ENCODE measurements around the gene MAP4K5. TPM values are rescaled to one million over a fixed set of nuclear protein-coding genes. Genes with fewer than 3 reads are reported as not detected.

The MAP4K5 gene
- total and polyA plus RNA-seq, 2 of the 4 experiments (the other 2 are of a cell fraction): 33.1 to 46.1 TPM

DNA sequence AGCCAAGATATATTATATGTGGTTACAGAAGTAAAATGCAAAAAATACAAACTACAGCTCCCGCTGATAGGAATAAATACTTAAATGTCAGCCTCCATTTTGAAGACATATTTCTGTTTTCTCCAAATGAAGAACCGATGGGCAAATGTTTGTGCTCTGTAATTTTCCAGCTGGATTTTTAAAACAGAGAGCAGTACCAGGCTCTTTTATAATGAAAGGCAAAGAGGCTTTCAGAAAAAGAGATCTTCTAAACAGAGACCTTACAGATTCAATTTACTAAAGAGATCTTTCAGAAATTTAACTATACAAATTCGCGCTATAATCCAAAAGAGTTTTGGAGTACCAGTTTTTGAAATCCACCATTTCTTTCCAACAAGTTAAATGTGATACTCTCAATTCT is 19.9 kb downstream of the MAP4K5 start:
- Histone ChIP-seq H3K4me3 (ENCODE audit: insufficient read depth, low read depth, low read length) (no peak overlapping the region), H2AFZ (replicated peaks; ENCODE audit: low read length, poor library complexity) (no peak overlapping the region), H3K56ac (ENCODE audit: extremely low read depth, insufficient read depth, low read length) (no peak overlapping the region), H3K9me3 (ENCODE audit: control insufficient read depth, insufficient read depth, low read length) (no peaks in the 10 kb centered on the region), H2BK5ac (ENCODE audit: low read depth, low read length, poor library complexity, severe bottlenecking) (no peak overlapping the region), H3K9me1 (ENCODE audit: insufficient read depth, low read length) (peaks cover 4% of the 10 kb centered on the region), H4K8ac (ENCODE audit: low read depth in 2 of 2, low read length in 2 of 2) (no peak overlapping the region), H3K36me3 (ENCODE audit: control insufficient read depth, insufficient read depth, low read length) (peaks cover 5% of the 10 kb centered on the region; the same call in 1 of the 2 replicates), H3K79me1 (ENCODE audit: low read depth in 1 of 2, low read length in 2 of 2) (peaks cover 12 to 41% of the 10 kb centered on the region in 2 experiments), H3K4me1 (ENCODE audit: control insufficient read depth, insufficient read depth, low read length) (no peaks in the 10 kb centered on the region), H3K9ac (ENCODE audit: low read depth, low read length) (no peak overlapping the region), H3K27me3 (ENCODE audit: control insufficient read depth, insufficient read depth, low read length) (no peaks in the 10 kb centered on the region), H2BK15ac (ENCODE audit: low read depth, low read length) (no peak overlapping the region), H3K14ac (replicated peaks; ENCODE audit: low read depth, low read length) (no peak overlapping the region), H2AK9ac (replicated peaks; ENCODE audit: low read depth, low read length, poor library complexity) (no peak overlapping the region), H4K5ac (ENCODE audit: low read depth, low read length) (no peak overlapping the region), H2BK120ac (ENCODE audit: low read depth, low read length) (no peak overlapping the region), H3K27ac (ENCODE audit: insufficient read depth, low read length) (no peak overlapping the region), H4K20me1 (ENCODE audit: insufficient read depth, low read length) (peaks cover 58% of the 10 kb centered on the region), H2BK20ac (ENCODE audit: low read depth, low read length) (no peak overlapping the region), H3K23ac (ENCODE audit: low read depth, low read length) (no peak overlapping the region), H3K4ac (ENCODE audit: low read depth, low read length) (no peak overlapping the region), H2AK5ac (ENCODE audit: low read depth, low read length) (no peak overlapping the region), H3K18ac (ENCODE audit: low read depth, low read length) (no peak overlapping the region), H3K4me2 (ENCODE audit: low read depth, low read length) (no peak overlapping the region; the same call in 1 of the 2 replicates), H4K91ac (ENCODE audit: insufficient read depth, low read depth, low read length) (no peak overlapping the region)
- TF ChIP-seq CEBPB (IDR thresholded peaks at IDR 0.05; ENCODE audit: low read depth, low read length) (no peak), POLR2A (IDR thresholded peaks at IDR 0.05; ENCODE audit: low read depth, low read length) (no peak), FOS (IDR thresholded peaks at IDR 0.05; ENCODE audit: low read depth, low read length) (no peak)
- no TSS peak for BruUV-seq (replicated peaks)
- no peak for ATAC-seq (ENCODE audit: low read depth)
- POLR2A ChIA-PET (ENCODE audit: unreplicated experiment): no interaction called here
- no peak for DNase-seq
- intact Hi-C loops (cut with micrococcal nuclease) (no loop called here), dilution Hi-C loops (cut with HindIII; ENCODE audit: low sequenced_read_pairs, unreplicated experiment) (no loop called here), in situ Hi-C loops (cut with MboI; ENCODE audit: low sequenced_read_pairs) (no loop called here)
- no CpG with 5 or more reads among the region's 4 CpGs for WGBS, 2 experiments (ENCODE audit: extremely low coverage in 2 of 2, insufficient read length in 1 of 2)
- CTCF ChIA-PET: interaction anchor here (1.0 kb wide), 1 partner anchor 11 kb away, joined by 3 read pairs; no protein-coding TSS in a partner anchor

Data from IMR-90 (cell line).